HepG2 (cell line): ENCODE data around the gene TUBA4B. TPM values are rescaled to one million over a fixed set of nuclear protein-coding genes. Genes with fewer than 3 reads are reported as not detected.

Experiments
- HHEX ChIP-seq: IDR thresholded peaks from 2 replicates; pipeline ENCODE4 v1.6.1; 2016; ENCODE audit warnings: control low read depth
- HIC2 ChIP-seq: sonication (generic); formaldehyde crosslinking; IDR thresholded peaks from 2 replicates; pipeline ENCODE4 v1.9.0; 2022; ENCODE audit warnings: low read depth, missing genetic modification reagents
- HNRNPL ChIP-seq: fragments of 200-400 bp; formaldehyde crosslinking; IDR thresholded peaks from 2 replicates; pipeline ENCODE4 v1.6.1; 2017; ENCODE audit warnings: mild to moderate bottlenecking, low read depth, low read length
- KDM3A ChIP-seq: IDR thresholded peaks from 2 replicates; pipeline ENCODE4 v1.6.1; 2018; ENCODE audit warnings: low read depth, missing compliant biosample characterization
- MTERF4 ChIP-seq: sonication (generic); formaldehyde crosslinking; IDR thresholded peaks from 2 replicates; pipeline ENCODE4 v1.8.0; 2023; ENCODE audit warnings: mild to moderate bottlenecking, missing genetic modification reagents
- NAIF1 ChIP-seq: sonication (generic); formaldehyde crosslinking; IDR thresholded peaks from 2 replicates; pipeline ENCODE4 v1.5.0; 2020; ENCODE audit warnings: mild to moderate bottlenecking, missing genetic modification reagents, borderline replicate concordance
- RBM39 ChIP-seq: fragments of 200-400 bp; formaldehyde crosslinking; IDR thresholded peaks from one replicate; pipeline ENCODE4 v1.6.1; 2018; ENCODE audit warnings: antibody characterized with exemption, mild to moderate bottlenecking, low read depth, low read length; ENCODE audit not compliant: poor library complexity, severe bottlenecking
- SNAI1 ChIP-seq: sonication (generic); formaldehyde crosslinking; IDR thresholded peaks from 2 replicates; pipeline ENCODE4 v1.5.0; 2020; ENCODE audit warnings: mild to moderate bottlenecking, missing genetic modification reagents, borderline replicate concordance
- TAF1 ChIP-seq: sonication (generic); formaldehyde crosslinking; IDR thresholded peaks from 2 replicates; pipeline ENCODE4 v1.4.0; 2020; ENCODE audit warnings: missing genetic modification reagents
- TEAD2 ChIP-seq: sonication (generic); formaldehyde crosslinking; IDR thresholded peaks from 2 replicates; pipeline ENCODE4 v1.9.0; 2021; ENCODE audit warnings: missing genetic modification reagents
- ZBTB1 ChIP-seq: sonication (generic); formaldehyde crosslinking; IDR thresholded peaks from 2 replicates; pipeline ENCODE4 v1.4.0; 2020; ENCODE audit warnings: missing genetic modification reagents, borderline replicate concordance
- ZFP91 ChIP-seq: sonication (generic); formaldehyde crosslinking; IDR thresholded peaks from 2 replicates; pipeline ENCODE4 v1.9.0; 2022; ENCODE audit warnings: missing genetic modification reagents, mild to moderate bottlenecking, borderline replicate concordance
- ZFYVE20 ChIP-seq: sonication (generic); formaldehyde crosslinking; IDR thresholded peaks from 2 replicates; pipeline ENCODE4 v1.8.0; 2023; ENCODE audit warnings: low read depth, mild to moderate bottlenecking, moderate library complexity, missing genetic modification reagents, borderline replicate concordance
- ZNF230 ChIP-seq: sonication (generic); formaldehyde crosslinking; IDR thresholded peaks from 2 replicates; pipeline ENCODE4 v1.4.0; 2020; ENCODE audit warnings: mild to moderate bottlenecking, missing genetic modification reagents
- ZNF280B ChIP-seq: sonication (generic); formaldehyde crosslinking; IDR thresholded peaks from 2 replicates; pipeline ENCODE4 v1.5.0; 2020; ENCODE audit warnings: missing genetic modification reagents, mild to moderate bottlenecking, borderline replicate concordance
- ZNF382 ChIP-seq: sonication (generic); formaldehyde crosslinking; IDR thresholded peaks from 2 replicates; pipeline ENCODE4 v1.5.0; 2020; ENCODE audit warnings: missing genetic modification reagents, mild to moderate bottlenecking, borderline replicate concordance
- ZNF431 ChIP-seq: sonication (generic); formaldehyde crosslinking; IDR thresholded peaks from 2 replicates; pipeline ENCODE4 v1.9.0; 2022; ENCODE audit warnings: missing genetic modification reagents, low read depth, mild to moderate bottlenecking, borderline replicate concordance
- ZNF530 ChIP-seq: sonication (generic); formaldehyde crosslinking; IDR thresholded peaks from 2 replicates; pipeline ENCODE4 v1.5.0; 2020; ENCODE audit warnings: low read depth, mild to moderate bottlenecking, missing genetic modification reagents
- ZNF570 ChIP-seq: sonication (generic); formaldehyde crosslinking; IDR thresholded peaks from 2 replicates; pipeline ENCODE4 v1.4.0; 2020; ENCODE audit warnings: mild to moderate bottlenecking, missing genetic modification reagents, borderline replicate concordance
- ZNF589 ChIP-seq: sonication (generic); formaldehyde crosslinking; conservative IDR thresholded peaks from 2 replicates; pipeline ENCODE4 v1.8.0; 2022; ENCODE audit warnings: mild to moderate bottlenecking, moderate library complexity, missing genetic modification reagents
- ZNF652 ChIP-seq: IDR thresholded peaks from 2 replicates; pipeline ENCODE4 v1.6.1; 2016; ENCODE audit warnings: low read depth, borderline replicate concordance
- ZSCAN5A ChIP-seq: sonication (generic); formaldehyde crosslinking; IDR thresholded peaks from 2 replicates; pipeline ENCODE4 v1.8.0; 2022; ENCODE audit warnings: mild to moderate bottlenecking, missing genetic modification reagents, borderline replicate concordance
- polyA plus RNA-seq, 8 experiments: library from polyadenylated mRNA; depleted of rRNA in 3 of 8; stranded (reverse) in 7 of 8; unstranded in 1 of 8; fragments of >200 nt; fragmentation: Illumina TruSeq in 4 of 8; extraction: Trizol in 4 of 8; gene quantifications; 2 replicates each; pipeline versions ENCODE4 v1.2.1 to v1.2.3, GENCODE V29; 2011 to 2016; ENCODE audit warnings: low read depth in 4 of 8, missing spikeins in 1 of 8, mixed read lengths in 1 of 8; ENCODE audit not compliant: insufficient read depth in 1 of 8
- total RNA-seq, 5 experiments: library from RNA; depleted of rRNA; stranded (reverse); fragments of >200 nt; fragmentation: Illumina TruSeq; extraction: Trizol; gene quantifications; 2 replicates each; pipeline ENCODE4 v1.2.3, GENCODE V29; 2016; ENCODE audit warnings: low read depth in 1 of 5

Gene TUBA4B
- total and polyA plus RNA-seq, 2 of the 13 experiments (the other 11 are each of a cell fraction or from before 2014, with no cell fraction given) = 0.18 to 0.22 TPM

GRCh38 chr2:219250049-219250781 is 2.8 kb upstream of the TUBA4B start (continued):
- TF ChIP-seq TEAD2 (CRISPR knock-in tag) = no peak
- TF ChIP-seq HIC2 (CRISPR knock-in tag) = 0 out of 2 replicates have a peak, but pooled peaks have one; percentile 49
- no peak for TF ChIP-seq ZBTB1 (CRISPR knock-in tag)
- TF ChIP-seq KDM3A (CRISPR knock-in tag) = no peak
- no peak for TF ChIP-seq ZNF652 (CRISPR knock-in tag)
- 0 out of 2 replicates have a peak, but pooled peaks have one; percentile 4 for TF ChIP-seq ZNF431 (CRISPR knock-in tag)
- no peak for TF ChIP-seq ZNF530 (CRISPR knock-in tag)
- TF ChIP-seq HNRNPL = peak; percentile 72; the same call in 1 of the 2 replicates
- no peak for TF ChIP-seq ZNF280B (CRISPR knock-in tag)
- TF ChIP-seq NAIF1 (CRISPR knock-in tag) = no peak
- no peak for TF ChIP-seq SNAI1 (CRISPR knock-in tag)
- TF ChIP-seq ZNF382 (CRISPR knock-in tag) = no peak
- TF ChIP-seq ZNF589 = no peak
- no peak for TF ChIP-seq HHEX (CRISPR knock-in tag)
- no peak; the same call in 1 of the 2 replicates for TF ChIP-seq ZFP91
- TF ChIP-seq RBM39 = no peak
- TF ChIP-seq MTERF4 (CRISPR knock-in tag) = no peak
- TF ChIP-seq ZFYVE20 (CRISPR knock-in tag) = no peak
- TF ChIP-seq ZSCAN5A (CRISPR knock-in tag) = no peak
- TF ChIP-seq TAF1 (CRISPR knock-in tag) = no peak
- TF ChIP-seq ZNF230 (CRISPR knock-in tag) = no peak; the same call in 1 of the 2 replicates
- TF ChIP-seq ZNF570 (CRISPR knock-in tag) = no peak
